ENCODE results near the gene PTCD2.

Gene PTCD2

GRCh38 chr5:72415616-72416325, 95.6 kb downstream of the PTCD2 start:
- no peak for DNase-seq (ENCODE audit: low read depth in 2 of 2)

- no peak for DNase-seq (ENCODE audit: low read depth in 2 of 2)
Observed at GRCh38 chr5:72417333-72418062, 97.3 kb downstream of the PTCD2 start.
